ENCODE results near the gene NATD1. TPM values are rescaled to one million over a fixed set of nuclear protein-coding genes. Genes with fewer than 3 reads are reported as not detected.

The NATD1 gene
- total RNA-seq, 4 donors from 2014 or later: 8.9 to 22.2 (median 15.4) TPM

- 80 to 87% methylated on average over 1 of the region's 1 CpG for WGBS, 2 donors (ENCODE audit: low coverage in 1 of 2)
- H3K4me3 ChIP-seq: no peak overlapping the region
- H3K9me3 ChIP-seq: peaks cover 0 to 8% (median 0%) of the 10 kb centered on the region in 3 donors
- H3K27ac ChIP-seq: no peak overlapping the region
- H3K36me3 ChIP-seq: peaks cover 0 to 5% of the 10 kb centered on the region in 2 donors
- no peak for TF ChIP-seq POLR2AphosphoS5 (IDR thresholded peaks at IDR 0.05)
- no peak for TF ChIP-seq CTCF (IDR thresholded peaks at IDR 0.05)
- no peak for TF ChIP-seq POLR2A (IDR thresholded peaks at IDR 0.05)
- TF ChIP-seq EP300 (IDR thresholded peaks at IDR 0.05): no peak
- no peaks in the 10 kb centered on the region for H3K4me1 ChIP-seq
- no peak for ATAC-seq
- H3K27me3 ChIP-seq: no peaks in the 10 kb centered on the region
Observed at GRCh38 chr17:21235921-21236320, 17.3 kb downstream of the NATD1 start.

- 46 to 63% methylated on average over 4 to 7 of the region's 7 CpGs for WGBS, 2 donors (ENCODE audit: low coverage in 1 of 2)
- Histone ChIP-seq H3K4me3 (no peak overlapping the region), H3K27me3 (no peaks in the 10 kb centered on the region), H3K4me1 (no peaks in the 10 kb centered on the region), H3K9me3 (peaks cover 0 to 8% (median 0%) of the 10 kb centered on the region in 3 donors), H3K36me3 (no peaks in the 10 kb centered on the region), H3K27ac (no peak overlapping the region)
- ATAC-seq: peak; percentile 81
- TF ChIP-seq POLR2A (IDR thresholded peaks at IDR 0.05) (no peak), EP300 (IDR thresholded peaks at IDR 0.05) (no peak), POLR2AphosphoS5 (IDR thresholded peaks at IDR 0.05) (no peak), CTCF (IDR thresholded peaks at IDR 0.05) (no peak)
Observed at GRCh38 chr17:21233581-21234347, 19.4 kb downstream of the NATD1 start.

GRCh38 chr17:21232033-21232749 is 21.0 kb downstream of the NATD1 start:
- no peaks in the 10 kb centered on the region for H3K4me1 ChIP-seq
- WGBS, 2 donors (ENCODE audit: low coverage in 1 of 2): 81 to 90% methylated on average over 3 to 4 of the region's 4 CpGs
- no peak for ATAC-seq
- TF ChIP-seq CTCF (IDR thresholded peaks at IDR 0.05): no peak
- TF ChIP-seq POLR2A (IDR thresholded peaks at IDR 0.05): no peak
- TF ChIP-seq POLR2AphosphoS5 (IDR thresholded peaks at IDR 0.05): no peak
- no peak for TF ChIP-seq EP300 (IDR thresholded peaks at IDR 0.05)
- no peak overlapping the region for H3K4me3 ChIP-seq
- peaks cover 0 to 8% (median 0%) of the 10 kb centered on the region in 3 donors for H3K9me3 ChIP-seq
- no peaks in the 10 kb centered on the region for H3K27me3 ChIP-seq
- no peaks in the 10 kb centered on the region for H3K36me3 ChIP-seq
- no peak overlapping the region for H3K27ac ChIP-seq

GRCh38 chr17:21231533-21231932 is 21.7 kb downstream of the NATD1 start:
- Histone ChIP-seq H3K27ac (no peak overlapping the region), H3K27me3 (no peaks in the 10 kb centered on the region), H3K4me1 (no peaks in the 10 kb centered on the region), H3K36me3 (no peaks in the 10 kb centered on the region), H3K4me3 (no peak overlapping the region), H3K9me3 (peaks cover 0 to 8% (median 0%) of the 10 kb centered on the region in 3 donors)
- TF ChIP-seq POLR2A (IDR thresholded peaks at IDR 0.05) (no peak), CTCF (IDR thresholded peaks at IDR 0.05) (no peak), EP300 (IDR thresholded peaks at IDR 0.05) (no peak), POLR2AphosphoS5 (IDR thresholded peaks at IDR 0.05) (no peak)
- WGBS, 2 donors (ENCODE audit: low coverage in 1 of 2): no CpG with 5 or more reads among the region's 6 CpGs
- ATAC-seq: no peak
